ENCODE data around the gene MYRFL.

Gene MYRFL

GRCh38 chr12:69897744-69898143 is 72.7 kb downstream of the MYRFL start:
- no peak for DNase-seq (ENCODE audit: low read depth)

GRCh38 chr12:69898236-69898635 is 73.2 kb downstream of the MYRFL start:
- DNase-seq (ENCODE audit: low read depth): no peak

- DNase-seq (ENCODE audit: low read depth): peak; percentile 56
Measured at GRCh38 chr12:69900720-69901131, 75.7 kb downstream of the MYRFL start.

- no peak for DNase-seq (ENCODE audit: low read depth)
Measured at GRCh38 chr12:69901221-69901905, 76.3 kb downstream of the MYRFL start.

- no peak for DNase-seq (ENCODE audit: low read depth)
Measured at GRCh38 chr12:69903548-69903947, 78.5 kb downstream of the MYRFL start.

GRCh38 chr12:69904777-69905176 is 79.8 kb downstream of the MYRFL start:
- no peak for DNase-seq (ENCODE audit: low read depth)

GRCh38 chr12:69905801-69906200 is 80.8 kb downstream of the MYRFL start:
- no peak for DNase-seq (ENCODE audit: low read depth)

GRCh38 chr12:69906411-69907216 is 81.6 kb downstream of the MYRFL start:
- no peak for DNase-seq (ENCODE audit: low read depth)

- DNase-seq (ENCODE audit: low read depth): no peak
Measured at GRCh38 chr12:69908203-69908602, 83.2 kb downstream of the MYRFL start.

- no peak for DNase-seq (ENCODE audit: low read depth)
Measured at GRCh38 chr12:69910694-69911093, 85.7 kb downstream of the MYRFL start.

GRCh38 chr12:69913526-69913925 is 88.5 kb downstream of the MYRFL start:
- no peak for DNase-seq (ENCODE audit: low read depth)

- DNase-seq (ENCODE audit: low read depth): no peak
Measured at GRCh38 chr12:69915964-69916363, 90.9 kb downstream of the MYRFL start.

- no peak for DNase-seq (ENCODE audit: low read depth)
Measured at GRCh38 chr12:69916544-69917235, 91.7 kb downstream of the MYRFL start.

GRCh38 chr12:69918287-69918686 is 93.3 kb downstream of the MYRFL start:
- no peak for DNase-seq (ENCODE audit: low read depth)

- no peak for DNase-seq (ENCODE audit: low read depth)
Measured at GRCh38 chr12:69919495-69919894, 94.5 kb downstream of the MYRFL start.

- no peak for DNase-seq (ENCODE audit: low read depth)
Measured at GRCh38 chr12:69921831-69922230, 96.8 kb downstream of the MYRFL start.

GRCh38 chr12:69922999-69923398 is 98.0 kb downstream of the MYRFL start:
- DNase-seq (ENCODE audit: low read depth): no peak

- no peak for DNase-seq (ENCODE audit: low read depth)
Measured at GRCh38 chr12:69925291-69925690, 100.3 kb downstream of the MYRFL start.

GRCh38 chr12:69927164-69927563 is 102.1 kb downstream of the MYRFL start:
- no peak for DNase-seq (ENCODE audit: low read depth)

GRCh38 chr12:69929125-69929524 is 104.1 kb downstream of the MYRFL start:
- DNase-seq (ENCODE audit: low read depth): no peak

GRCh38 chr12:69929531-69929930 is 104.5 kb downstream of the MYRFL start:
- no peak for DNase-seq (ENCODE audit: low read depth)

- no peak for DNase-seq (ENCODE audit: low read depth)
Measured at GRCh38 chr12:69931569-69931968, 106.5 kb downstream of the MYRFL start.

- DNase-seq (ENCODE audit: low read depth): no peak
Measured at GRCh38 chr12:69932154-69932553, 107.1 kb downstream of the MYRFL start.

Measured in stimulated activated CD8-positive, alpha-beta memory T cell treated with anti-CD3 and anti-CD28 coated beads, Interleukin-15, amount 100 ng/mL, for 1 hour (primary cell).